Peyer's patch (tissue), 4 donors: ENCODE data around the gene CRTAC1.

ENCODE experiments used
- POLR2A ChIP-seq, 2 donors: fragments of 450-650 bp; IDR thresholded peaks; one replicate each; pipeline ENCODE4 v1.5.1; 2017; ENCODE audit warnings: antibody characterized with exemption in 2 of 2, mild to moderate bottlenecking in 2 of 2, moderate library complexity in 2 of 2
- TF ChIP-seq, protein P1 (sequence below), 6 experiments: fragments of 450-650 bp in 4 of 6; fragments of 200-600 bp in 2 of 6; sonication (generic) in 1 of 6; IDR thresholded peaks; one replicate each; pipeline ENCODE4 v1.5.1; 2017 to 2019; ENCODE audit warnings: antibody characterized with exemption in 6 of 6, mild to moderate bottlenecking in 3 of 6, moderate library complexity in 1 of 6

DNA sequence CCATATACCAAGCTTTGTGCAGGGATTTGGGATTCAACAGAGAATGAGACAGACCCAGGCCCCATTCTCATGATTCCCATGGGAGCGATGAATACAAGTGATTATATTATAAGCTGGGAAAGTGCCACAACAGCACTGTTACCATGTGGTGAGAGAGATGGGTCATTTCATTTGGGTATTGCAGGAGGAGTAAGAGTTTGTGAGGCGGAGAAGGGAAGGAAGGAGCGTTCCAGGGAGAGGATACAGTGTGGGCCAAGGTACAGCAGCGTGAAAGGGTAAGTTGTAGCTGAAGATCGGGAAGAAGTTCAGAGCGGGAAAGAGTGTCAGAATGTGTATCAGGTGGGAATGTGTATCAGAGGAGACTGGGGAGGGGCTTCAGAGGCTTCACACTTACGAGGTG is 142.3 kb downstream of the CRTAC1 start:
- TF ChIP-seq, protein P1, sequence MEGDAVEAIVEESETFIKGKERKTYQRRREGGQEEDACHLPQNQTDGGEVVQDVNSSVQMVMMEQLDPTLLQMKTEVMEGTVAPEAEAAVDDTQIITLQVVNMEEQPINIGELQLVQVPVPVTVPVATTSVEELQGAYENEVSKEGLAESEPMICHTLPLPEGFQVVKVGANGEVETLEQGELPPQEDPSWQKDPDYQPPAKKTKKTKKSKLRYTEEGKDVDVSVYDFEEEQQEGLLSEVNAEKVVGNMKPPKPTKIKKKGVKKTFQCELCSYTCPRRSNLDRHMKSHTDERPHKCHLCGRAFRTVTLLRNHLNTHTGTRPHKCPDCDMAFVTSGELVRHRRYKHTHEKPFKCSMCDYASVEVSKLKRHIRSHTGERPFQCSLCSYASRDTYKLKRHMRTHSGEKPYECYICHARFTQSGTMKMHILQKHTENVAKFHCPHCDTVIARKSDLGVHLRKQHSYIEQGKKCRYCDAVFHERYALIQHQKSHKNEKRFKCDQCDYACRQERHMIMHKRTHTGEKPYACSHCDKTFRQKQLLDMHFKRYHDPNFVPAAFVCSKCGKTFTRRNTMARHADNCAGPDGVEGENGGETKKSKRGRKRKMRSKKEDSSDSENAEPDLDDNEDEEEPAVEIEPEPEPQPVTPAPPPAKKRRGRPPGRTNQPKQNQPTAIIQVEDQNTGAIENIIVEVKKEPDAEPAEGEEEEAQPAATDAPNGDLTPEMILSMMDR (IDR thresholded peaks at IDR 0.05): no peak
- no peak for TF ChIP-seq POLR2A (IDR thresholded peaks at IDR 0.05)
